ENCODE measurements around the gene FABP3.

Gene FABP3

DNA sequence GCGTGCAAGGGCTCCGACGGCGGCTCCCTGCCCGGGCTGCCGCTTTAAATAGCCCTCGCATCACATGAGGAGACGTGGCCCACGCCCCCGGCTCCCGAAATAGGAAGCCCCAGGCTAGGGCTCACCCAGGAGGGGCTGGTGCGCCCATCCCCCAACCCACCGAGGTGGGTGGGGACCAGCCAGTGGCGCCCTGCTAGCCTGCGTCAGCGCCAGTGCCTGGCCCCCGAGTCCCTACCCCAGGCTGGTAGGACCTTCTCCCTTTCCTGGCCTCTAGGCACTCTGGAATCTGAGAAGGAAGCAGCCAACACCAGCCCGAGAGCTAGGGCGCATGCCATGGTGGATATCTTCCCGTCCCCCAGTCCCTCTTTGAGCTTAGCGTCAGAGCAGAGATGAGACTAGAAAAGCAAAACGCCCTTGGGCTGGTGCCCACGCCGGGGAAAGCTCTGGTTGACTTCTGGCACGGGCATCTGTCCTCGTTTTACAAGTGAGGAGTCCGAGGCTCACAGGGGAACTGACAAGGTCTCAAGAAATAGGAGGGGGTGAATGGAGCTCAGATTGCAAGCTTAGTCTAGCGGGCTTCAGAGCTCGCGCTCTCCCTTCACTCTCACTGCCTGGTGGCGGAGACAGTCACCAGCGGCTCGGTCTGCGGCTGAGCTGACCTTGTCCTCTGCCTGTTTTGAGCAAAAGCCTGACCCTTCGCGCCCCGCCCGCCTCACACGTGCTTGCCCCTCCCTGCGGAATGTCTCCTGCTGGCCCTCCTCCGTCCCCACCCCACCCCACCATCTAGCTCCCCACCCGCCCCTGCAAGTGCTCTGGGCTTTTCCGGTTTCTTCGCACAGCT lies at the start of gene FABP3:
FABP3 (minus strand) TSS at position 21 of the 841 bp plus-strand sequence. CDS start 62 bp downstream, outside the sequence.
- DNase-seq (ENCODE audit: extremely low spot score) = peak; percentile 66
- CTCF ChIA-PET = interaction anchor here (1.0 to 5.6 kb wide), 6 partner anchors 10 to 190 kb away, joined by 3 to 46 read pairs (median 4); no protein-coding TSS in a partner anchor
- POLR2A ChIA-PET = interaction anchor here (0.6 to 1.5 kb wide), 2 partner anchors 16 to 76 kb away, joined by 3 to 4 read pairs; partner anchors contain the start of genes SNRNP40 and ZCCHC17
- TF ChIP-seq, protein P1, sequence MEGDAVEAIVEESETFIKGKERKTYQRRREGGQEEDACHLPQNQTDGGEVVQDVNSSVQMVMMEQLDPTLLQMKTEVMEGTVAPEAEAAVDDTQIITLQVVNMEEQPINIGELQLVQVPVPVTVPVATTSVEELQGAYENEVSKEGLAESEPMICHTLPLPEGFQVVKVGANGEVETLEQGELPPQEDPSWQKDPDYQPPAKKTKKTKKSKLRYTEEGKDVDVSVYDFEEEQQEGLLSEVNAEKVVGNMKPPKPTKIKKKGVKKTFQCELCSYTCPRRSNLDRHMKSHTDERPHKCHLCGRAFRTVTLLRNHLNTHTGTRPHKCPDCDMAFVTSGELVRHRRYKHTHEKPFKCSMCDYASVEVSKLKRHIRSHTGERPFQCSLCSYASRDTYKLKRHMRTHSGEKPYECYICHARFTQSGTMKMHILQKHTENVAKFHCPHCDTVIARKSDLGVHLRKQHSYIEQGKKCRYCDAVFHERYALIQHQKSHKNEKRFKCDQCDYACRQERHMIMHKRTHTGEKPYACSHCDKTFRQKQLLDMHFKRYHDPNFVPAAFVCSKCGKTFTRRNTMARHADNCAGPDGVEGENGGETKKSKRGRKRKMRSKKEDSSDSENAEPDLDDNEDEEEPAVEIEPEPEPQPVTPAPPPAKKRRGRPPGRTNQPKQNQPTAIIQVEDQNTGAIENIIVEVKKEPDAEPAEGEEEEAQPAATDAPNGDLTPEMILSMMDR (IDR thresholded peaks at IDR 0.05; ENCODE audit: control extremely low read depth, extremely low read depth, low read depth, missing control alignments) = no peak

DNA sequence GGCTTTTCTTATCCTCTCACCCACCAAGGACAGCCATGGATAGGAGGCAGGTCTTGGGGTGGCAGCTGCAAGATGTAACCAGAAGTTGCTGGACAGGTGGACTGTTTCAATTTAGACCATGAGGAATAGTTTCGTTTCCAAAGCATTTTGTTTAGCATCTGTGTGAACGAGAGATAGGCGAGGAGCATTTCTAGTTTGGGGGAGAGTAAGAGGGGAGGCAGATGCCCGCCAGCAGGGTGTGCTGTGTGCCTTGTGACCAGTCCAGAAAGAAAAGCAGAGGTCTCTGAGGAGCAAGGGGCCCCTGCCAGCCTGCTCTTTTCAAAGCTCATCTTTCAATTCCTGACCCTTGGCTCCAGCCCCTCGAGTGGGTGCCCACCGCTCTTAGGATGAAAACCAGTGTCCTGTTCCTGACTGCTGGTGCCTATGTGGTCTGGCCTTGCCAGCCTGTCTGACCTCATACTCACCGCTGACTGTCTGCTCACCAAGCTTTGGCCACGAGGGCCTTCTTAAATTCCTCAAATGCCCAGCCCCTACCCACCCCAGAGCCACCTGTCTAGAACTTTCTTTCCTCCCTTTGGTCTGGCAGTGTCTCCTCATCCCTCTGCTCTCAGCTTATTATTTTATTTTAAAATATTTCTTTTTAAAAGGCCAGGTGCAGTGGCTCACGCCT lies 48.6 kb upstream of the FABP3 start:
- POLR2A ChIA-PET = no interaction called here
- TF ChIP-seq, protein P1 (IDR thresholded peaks at IDR 0.05; ENCODE audit: control extremely low read depth, extremely low read depth, low read depth, missing control alignments) = peak; percentile 34
- CTCF ChIA-PET = interaction anchor here (0.8 to 9.5 kb wide), 19 partner anchors 9 to 260 kb away, joined by 3 to 95 read pairs (median 4); partner anchors contain the start of genes SNRNP40 and ZCCHC17
- no peak for DNase-seq (ENCODE audit: extremely low spot score)

GRCh38 chr1:31420716-31421115 lies 47.8 kb upstream of the FABP3 start:
- no peak for DNase-seq (ENCODE audit: extremely low spot score)
- CTCF ChIA-PET = interaction anchor here (1.6 to 9.5 kb wide), 6 partner anchors 9 to 236 kb away, joined by 3 to 95 read pairs (median 31); partner anchors contain the start of genes SNRNP40 and ZCCHC17
- TF ChIP-seq, protein P1 (IDR thresholded peaks at IDR 0.05; ENCODE audit: control extremely low read depth, extremely low read depth, low read depth, missing control alignments) = no peak
- POLR2A ChIA-PET = no interaction called here

GRCh38 chr1:31418626-31419323 lies 45.9 kb upstream of the FABP3 start:
- TF ChIP-seq, protein P1 (IDR thresholded peaks at IDR 0.05; ENCODE audit: control extremely low read depth, extremely low read depth, low read depth, missing control alignments) = no peak
- CTCF ChIA-PET = interaction anchor here (1.3 to 9.5 kb wide), 4 partner anchors 23 to 370 kb away, joined by 3 to 95 read pairs (median 54); no protein-coding TSS in a partner anchor
- no peak for DNase-seq (ENCODE audit: extremely low spot score)
- POLR2A ChIA-PET = no interaction called here

- CTCF ChIA-PET = interaction anchor here (9.3 to 9.5 kb wide), 2 partner anchors 21 to 132 kb away, joined by 61 to 95 read pairs; no protein-coding TSS in a partner anchor
- TF ChIP-seq, protein P1 (IDR thresholded peaks at IDR 0.05; ENCODE audit: control extremely low read depth, extremely low read depth, low read depth, missing control alignments) = no peak
- POLR2A ChIA-PET = no interaction called here
- no peak for DNase-seq (ENCODE audit: extremely low spot score)
Measured at GRCh38 chr1:31417148-31417547, 44.3 kb upstream of the FABP3 start.
